ENCODE results near the gene SDR42E2. TPM values are rescaled to one million over a fixed set of nuclear protein-coding genes. Genes with fewer than 3 reads are reported as not detected.

The SDR42E2 gene
- polyA plus RNA-seq, 3 donors = 0.16 to 0.23 TPM; not detected in 1

DNA sequence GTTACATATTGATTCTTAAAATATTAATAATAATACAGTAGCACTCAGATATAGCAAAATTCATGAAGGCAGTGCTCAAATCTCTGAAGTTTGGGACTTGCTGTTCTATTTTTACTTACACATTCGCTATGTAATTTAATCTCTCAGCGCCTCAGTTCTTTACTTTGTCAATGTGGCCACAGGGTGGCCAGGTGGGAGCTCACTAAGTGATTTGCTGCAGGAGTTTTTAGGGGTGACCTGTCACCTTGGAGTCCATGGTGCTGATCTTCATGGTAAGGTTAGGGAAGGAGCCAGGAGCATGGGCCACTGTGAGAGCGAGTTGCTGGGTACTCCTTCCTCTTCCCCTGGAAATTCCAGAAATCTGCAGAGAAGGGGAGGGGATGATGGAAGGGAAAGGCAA lies 41.9 kb upstream of the SDR42E2 start:
- peaks cover 0 to 8% of the 10 kb centered on the region in 2 donors for H3K4me1 ChIP-seq (ENCODE audit: control insufficient read depth in 1 of 2, insufficient read depth in 2 of 2, low read length in 2 of 2)
- 100% methylated on average over 1 of the region's 3 CpGs for WGBS (ENCODE audit: insufficient coverage)
- no peak overlapping the region for H3K27ac ChIP-seq (ENCODE audit: low read depth in 1 of 2, low read length in 2 of 2)
- no peak overlapping the region for H3K4me3 ChIP-seq (replicated peaks in 1 of 3; ENCODE audit: low read depth in 2 of 3, low read length in 3 of 3)
- Mint-ChIP-seq H3K4me3 (no peak overlapping the region), H3K36me3 (no peaks in the 10 kb centered on the region), H3K9me3 (no peaks in the 10 kb centered on the region), H3K27me3 (ENCODE audit: low read depth in 3 of 3) (peaks cover 2 to 5% (median 2%) of the 10 kb centered on the region in 3 donors), H3K4me1 (peaks cover 11% of the 10 kb centered on the region), H3K27ac (no peak overlapping the region)
- DNase-seq = no peak
- intact Hi-C loops (cut with micrococcal nuclease) = no loop called here
- TF ChIP-seq, protein P1, sequence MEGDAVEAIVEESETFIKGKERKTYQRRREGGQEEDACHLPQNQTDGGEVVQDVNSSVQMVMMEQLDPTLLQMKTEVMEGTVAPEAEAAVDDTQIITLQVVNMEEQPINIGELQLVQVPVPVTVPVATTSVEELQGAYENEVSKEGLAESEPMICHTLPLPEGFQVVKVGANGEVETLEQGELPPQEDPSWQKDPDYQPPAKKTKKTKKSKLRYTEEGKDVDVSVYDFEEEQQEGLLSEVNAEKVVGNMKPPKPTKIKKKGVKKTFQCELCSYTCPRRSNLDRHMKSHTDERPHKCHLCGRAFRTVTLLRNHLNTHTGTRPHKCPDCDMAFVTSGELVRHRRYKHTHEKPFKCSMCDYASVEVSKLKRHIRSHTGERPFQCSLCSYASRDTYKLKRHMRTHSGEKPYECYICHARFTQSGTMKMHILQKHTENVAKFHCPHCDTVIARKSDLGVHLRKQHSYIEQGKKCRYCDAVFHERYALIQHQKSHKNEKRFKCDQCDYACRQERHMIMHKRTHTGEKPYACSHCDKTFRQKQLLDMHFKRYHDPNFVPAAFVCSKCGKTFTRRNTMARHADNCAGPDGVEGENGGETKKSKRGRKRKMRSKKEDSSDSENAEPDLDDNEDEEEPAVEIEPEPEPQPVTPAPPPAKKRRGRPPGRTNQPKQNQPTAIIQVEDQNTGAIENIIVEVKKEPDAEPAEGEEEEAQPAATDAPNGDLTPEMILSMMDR (IDR thresholded peaks at IDR 0.05) = no peak
- H3K36me3 ChIP-seq (replicated peaks in 1 of 2; ENCODE audit: control insufficient read depth in 1 of 2, insufficient read depth in 2 of 2, low read length in 2 of 2) = no peaks in the 10 kb centered on the region
- no peak overlapping the region for H2AFZ ChIP-seq (ENCODE audit: insufficient read depth, low read depth, low read length, poor library complexity, severe bottlenecking)
- no peaks in the 10 kb centered on the region for H4K20me1 ChIP-seq (ENCODE audit: insufficient read depth, low read length)
- H3K79me2 ChIP-seq (ENCODE audit: insufficient read depth, low read length) = no peaks in the 10 kb centered on the region
- no peaks in the 10 kb centered on the region for H3K27me3 ChIP-seq (ENCODE audit: control insufficient read depth in 2 of 2, insufficient read depth in 2 of 2, low read length in 2 of 2)
- no peak overlapping the region for H3K4me2 ChIP-seq (replicated peaks; ENCODE audit: extremely low read depth, low read length, poor library complexity, severe bottlenecking)
- no peaks in the 10 kb centered on the region for H3K9me3 ChIP-seq (replicated peaks in 1 of 2; ENCODE audit: control insufficient read depth in 1 of 2, insufficient read depth in 1 of 2, low read length in 2 of 2)
- H3K9ac ChIP-seq (ENCODE audit: insufficient read depth, low read length, poor library complexity, severe bottlenecking) = no peak overlapping the region

DNA sequence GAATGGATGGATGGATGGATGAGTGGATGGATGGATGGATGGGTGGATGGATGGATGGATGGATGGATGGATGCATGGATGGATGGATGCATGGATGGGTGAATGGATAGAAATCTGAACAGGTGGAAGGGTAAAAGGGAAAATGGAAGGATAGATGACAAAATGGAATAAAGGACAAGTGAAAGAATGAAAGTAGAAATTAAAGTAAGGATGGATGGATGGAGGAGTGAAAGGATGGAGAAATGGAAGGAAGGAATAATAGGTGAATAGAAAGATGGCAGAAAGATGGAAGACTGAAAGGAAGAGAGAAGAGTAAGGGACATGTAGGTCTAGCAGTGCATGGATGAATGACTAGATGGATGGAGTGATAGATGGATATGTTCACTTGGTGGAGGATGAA lies 40.1 kb upstream of the SDR42E2 start:
- no peaks in the 10 kb centered on the region for H3K27me3 ChIP-seq (ENCODE audit: control insufficient read depth in 2 of 2, insufficient read depth in 2 of 2, low read length in 2 of 2)
- H3K27ac ChIP-seq (ENCODE audit: low read depth in 1 of 2, low read length in 2 of 2) = no peak overlapping the region
- no peak for DNase-seq
- Mint-ChIP-seq H3K9me3 (no peaks in the 10 kb centered on the region), H3K36me3 (no peaks in the 10 kb centered on the region), H3K27ac (no peak overlapping the region), H3K4me3 (no peak overlapping the region), H3K4me1 (peaks cover 11% of the 10 kb centered on the region), H3K27me3 (ENCODE audit: low read depth in 3 of 3) (peaks cover 4 to 7% (median 5%) of the 10 kb centered on the region in 3 donors)
- H3K9ac ChIP-seq (ENCODE audit: insufficient read depth, low read length, poor library complexity, severe bottlenecking) = no peak overlapping the region
- no peaks in the 10 kb centered on the region for H3K79me2 ChIP-seq (ENCODE audit: insufficient read depth, low read length)
- H3K4me2 ChIP-seq (replicated peaks; ENCODE audit: extremely low read depth, low read length, poor library complexity, severe bottlenecking) = no peak overlapping the region
- H4K20me1 ChIP-seq (ENCODE audit: insufficient read depth, low read length) = no peaks in the 10 kb centered on the region
- H3K4me3 ChIP-seq (replicated peaks in 1 of 3; ENCODE audit: low read depth in 2 of 3, low read length in 3 of 3) = no peak overlapping the region
- H3K4me1 ChIP-seq (ENCODE audit: control insufficient read depth in 1 of 2, insufficient read depth in 2 of 2, low read length in 2 of 2) = peaks cover 0 to 8% of the 10 kb centered on the region in 2 donors
- H2AFZ ChIP-seq (ENCODE audit: insufficient read depth, low read depth, low read length, poor library complexity, severe bottlenecking) = no peak overlapping the region
- intact Hi-C loops (cut with micrococcal nuclease) = no loop called here
- no peaks in the 10 kb centered on the region for H3K9me3 ChIP-seq (replicated peaks in 1 of 2; ENCODE audit: control insufficient read depth in 1 of 2, insufficient read depth in 1 of 2, low read length in 2 of 2)
- H3K36me3 ChIP-seq (replicated peaks in 1 of 2; ENCODE audit: control insufficient read depth in 1 of 2, insufficient read depth in 2 of 2, low read length in 2 of 2) = no peaks in the 10 kb centered on the region
- TF ChIP-seq, protein P1 (IDR thresholded peaks at IDR 0.05) = no peak
